HEK293 (cell line): ENCODE measurements around the gene ZAP70.

Experiments
- CTCF ChIA-PET: fragments of 350-600 bp; formaldehyde crosslinking; extraction: SDS; loops from one replicate; lab custom pipeline; 2021; ENCODE audit warnings: antibody characterized with exemption; lab: Yijun Ruan, JAX
- POLR2A ChIA-PET: fragments of 300-600 bp; formaldehyde crosslinking; extraction: SDS; loops from one replicate; lab custom pipeline; 2020; ENCODE audit warnings: antibody characterized with exemption, inconsistent platforms; lab: Yijun Ruan, JAX
- H3K27ac ChIP-seq: fragments of 200-500 bp; sonication (Bioruptor generic); 2 replicates; pipeline ENCODE4 v1.5.1; 2014; ENCODE audit warnings: low read depth, low read length, control low read depth, inconsistent platforms; ENCODE audit errors: extremely low read depth
- H3K36me3 ChIP-seq, 2 experiments: fragments of 200-500 bp in 1 of 2; sonication (Bioruptor generic) in 1 of 2; 1 replicate in 1 of 2; 2 replicates in 1 of 2; pipeline ENCODE4 v1.5.1; 2014 to 2017; ENCODE audit warnings: inconsistent platforms in 2 of 2, low read length in 2 of 2; ENCODE audit not compliant: control insufficient read depth in 2 of 2, insufficient read depth in 1 of 2
- H3K4me1 ChIP-seq: fragments of 200-500 bp; sonication (Bioruptor generic); 2 replicates; pipeline ENCODE4 v1.5.1; 2014; ENCODE audit warnings: mild to moderate bottlenecking, low read length, inconsistent platforms; ENCODE audit not compliant: control insufficient read depth, insufficient read depth
- H3K4me3 ChIP-seq: 2 replicates; pipeline ENCODE4 v1.5.1; 2011; ENCODE audit warnings: low read depth, mild to moderate bottlenecking, control low read depth, low read length, moderate library complexity
- H3K9me3 ChIP-seq: fragments of 200-500 bp; sonication (Bioruptor generic); 2 replicates; pipeline ENCODE4 v1.5.1; 2014; ENCODE audit warnings: low read depth, low read length, inconsistent platforms; ENCODE audit not compliant: control insufficient read depth, insufficient read depth
- GFI1B ChIP-seq: fragments of 450-650 bp; formaldehyde crosslinking; IDR thresholded peaks from 2 replicates; pipeline ENCODE4 v1.5.1; 2016; ENCODE audit warnings: missing biosample characterization, missing genetic modification characterization
- GLI2 ChIP-seq: fragments of 450-650 bp; formaldehyde crosslinking; IDR thresholded peaks from 2 replicates; pipeline ENCODE4; 2017; ENCODE audit warnings: missing biosample characterization, missing genetic modification characterization, low read depth, borderline replicate concordance
- GLIS1 ChIP-seq: fragments of 450-650 bp; formaldehyde crosslinking; IDR thresholded peaks from 2 replicates; pipeline ENCODE4 v1.5.1; 2016; ENCODE audit warnings: missing biosample characterization, missing genetic modification characterization
- HOXD13 ChIP-seq: sonication (generic); formaldehyde crosslinking; IDR thresholded peaks from 2 replicates; pipeline ENCODE4 v1.8.0; 2022; ENCODE audit warnings: missing genetic modification reagents, borderline replicate concordance
- KLF10 ChIP-seq: fragments of 450-650 bp; IDR thresholded peaks from 2 replicates; pipeline ENCODE4 v1.5.1; 2018; ENCODE audit warnings: missing biosample characterization, mild to moderate bottlenecking, missing genetic modification characterization
- MYNN ChIP-seq: fragments of 450-650 bp; formaldehyde crosslinking; IDR thresholded peaks from 2 replicates; pipeline ENCODE4 v1.5.1; 2016; ENCODE audit warnings: missing biosample characterization, missing genetic modification characterization, borderline replicate concordance
- OVOL3 ChIP-seq: fragments of 450-650 bp; formaldehyde crosslinking; IDR thresholded peaks from 2 replicates; pipeline ENCODE4 v1.5.1; 2016; ENCODE audit warnings: missing biosample characterization, missing genetic modification characterization
- RBAK ChIP-seq: fragments of 450-650 bp; formaldehyde crosslinking; IDR thresholded peaks from 2 replicates; pipeline ENCODE4 v1.5.1; 2016; ENCODE audit warnings: missing biosample characterization, missing genetic modification characterization
- ZNF274 ChIP-seq, 2 experiments: fragments of 200-500 bp in 1 of 2; fragments of 450-650 bp in 1 of 2; sonication (Bioruptor generic) in 1 of 2; formaldehyde crosslinking in 1 of 2; IDR thresholded peaks; 2 replicates each; pipeline versions ENCODE4 v1.5.1 to v1.6.1; 2014 to 2016; ENCODE audit warnings: borderline replicate concordance in 1 of 2, inconsistent platforms in 1 of 2, low read length in 1 of 2, missing biosample characterization in 1 of 2, missing genetic modification characterization in 1 of 2
- ZNF311 ChIP-seq: fragments of 450-650 bp; formaldehyde crosslinking; IDR thresholded peaks from 2 replicates; pipeline ENCODE4 v1.5.1; 2017; ENCODE audit warnings: missing biosample characterization, missing genetic modification characterization, borderline replicate concordance
- ZNF585B ChIP-seq: fragments of 450-650 bp; formaldehyde crosslinking; IDR thresholded peaks from 2 replicates; pipeline ENCODE4 v1.5.1; 2016; ENCODE audit warnings: missing biosample characterization, missing genetic modification characterization
- ZNF600 ChIP-seq: fragments of 450-650 bp; formaldehyde crosslinking; IDR thresholded peaks from 2 replicates; pipeline ENCODE4 v1.5.1; 2016; ENCODE audit warnings: missing biosample characterization, missing genetic modification characterization
- ZNF621 ChIP-seq: fragments of 450-650 bp; formaldehyde crosslinking; IDR thresholded peaks from 2 replicates; pipeline ENCODE4 v1.5.1; 2017; ENCODE audit warnings: missing biosample characterization, missing genetic modification characterization
- ZNF658 ChIP-seq: fragments of 450-650 bp; formaldehyde crosslinking; IDR thresholded peaks from 2 replicates; pipeline ENCODE4; 2016; ENCODE audit warnings: missing biosample characterization, missing genetic modification characterization
- ZNF747 ChIP-seq: fragments of 450-650 bp; formaldehyde crosslinking; IDR thresholded peaks from 2 replicates; pipeline ENCODE4 v1.5.1; 2016; ENCODE audit warnings: missing biosample characterization, missing genetic modification characterization
- ZNF76 ChIP-seq: fragments of 450-650 bp; formaldehyde crosslinking; IDR thresholded peaks from 2 replicates; pipeline ENCODE4; 2016; ENCODE audit warnings: low read depth, missing biosample characterization, missing genetic modification characterization, borderline replicate concordance
- ZNF777 ChIP-seq: fragments of 450-650 bp; formaldehyde crosslinking; IDR thresholded peaks from 2 replicates; pipeline ENCODE4 v1.5.1; 2017; ENCODE audit warnings: missing biosample characterization, missing genetic modification characterization, borderline replicate concordance
- TF ChIP-seq, protein P1 (sequence below): IDR thresholded peaks from 2 replicates; pipeline ENCODE4 v1.6.1; 2011; ENCODE audit warnings: mild to moderate bottlenecking, low read depth, low read length, borderline replicate concordance
- TF ChIP-seq, protein P2 (sequence below): fragments of 450-650 bp; formaldehyde crosslinking; IDR thresholded peaks from 2 replicates; pipeline ENCODE4 v1.5.0; 2017; ENCODE audit warnings: missing biosample characterization, missing genetic modification characterization, borderline replicate concordance
- TF ChIP-seq, protein P3 (sequence below): fragments of 450-650 bp; IDR thresholded peaks from 2 replicates; pipeline ENCODE4 v1.5.1; 2018; ENCODE audit warnings: missing biosample characterization, mild to moderate bottlenecking, missing genetic modification characterization
- TF ChIP-seq, protein P4 (sequence below): fragments of 450-650 bp; formaldehyde crosslinking; IDR thresholded peaks from 2 replicates; pipeline ENCODE4 v1.5.1; 2016; ENCODE audit warnings: missing biosample characterization, missing genetic modification characterization

The ZAP70 gene

DNA sequence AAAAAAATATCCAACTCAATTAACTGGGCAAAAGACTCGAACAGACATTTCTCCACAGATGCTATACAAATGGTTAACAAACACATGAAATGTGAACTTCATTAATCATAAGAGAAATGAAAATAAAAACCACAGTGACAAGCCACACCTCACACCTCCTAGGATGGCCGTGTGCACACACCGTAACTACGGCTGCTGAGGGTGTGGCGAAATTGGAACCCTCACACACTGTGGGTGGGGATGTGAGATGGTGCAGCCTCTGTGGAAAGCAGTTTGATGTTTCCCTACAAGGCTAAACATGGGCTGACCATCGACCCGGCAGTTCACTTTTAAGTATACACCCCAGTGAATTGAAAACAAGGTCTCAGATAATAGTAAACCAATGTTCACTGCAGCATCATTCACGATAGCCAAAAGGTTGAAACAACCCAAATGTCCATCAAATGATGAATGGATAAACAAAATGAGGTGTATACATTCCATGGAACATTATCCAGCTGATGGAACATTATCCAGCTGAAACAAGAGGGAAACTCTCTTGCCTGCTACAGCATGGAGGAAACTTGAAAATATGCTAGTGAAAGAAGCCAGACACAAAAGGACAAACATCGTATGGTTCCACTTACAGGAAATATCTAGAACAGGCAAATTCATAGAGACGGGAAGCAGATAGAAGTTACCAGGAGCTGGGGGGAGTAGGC lies 32.2 kb downstream of the ZAP70 start:
- CTCF ChIA-PET: interaction anchor here (0.6 kb wide), 1 partner anchor 640 kb away, joined by 5 read pairs; no protein-coding TSS in a partner anchor
- no peak overlapping the region for H3K27ac ChIP-seq
- no peaks in the 10 kb centered on the region for H3K9me3 ChIP-seq
- H3K4me1 ChIP-seq: no peaks in the 10 kb centered on the region
- no peaks in the 10 kb centered on the region for H3K36me3 ChIP-seq
- TF ChIP-seq ZNF274 (IDR thresholded peaks at IDR 0.05; ENCODE audit: low read length) (no peak), ZNF274 (tag by site-specific recombination; IDR thresholded peaks at IDR 0.05; ENCODE audit: borderline replicate concordance) (no peak), ZNF658 (no peak), ZNF76 (tag by site-specific recombination) (no peak), GLIS1 (no peak), ZNF621 (tag by site-specific recombination) (no peak), OVOL3 (no peak), ZNF777 (tag by site-specific recombination) (no peak), HOXD13 (no peak)
- TF ChIP-seq, protein P1, sequence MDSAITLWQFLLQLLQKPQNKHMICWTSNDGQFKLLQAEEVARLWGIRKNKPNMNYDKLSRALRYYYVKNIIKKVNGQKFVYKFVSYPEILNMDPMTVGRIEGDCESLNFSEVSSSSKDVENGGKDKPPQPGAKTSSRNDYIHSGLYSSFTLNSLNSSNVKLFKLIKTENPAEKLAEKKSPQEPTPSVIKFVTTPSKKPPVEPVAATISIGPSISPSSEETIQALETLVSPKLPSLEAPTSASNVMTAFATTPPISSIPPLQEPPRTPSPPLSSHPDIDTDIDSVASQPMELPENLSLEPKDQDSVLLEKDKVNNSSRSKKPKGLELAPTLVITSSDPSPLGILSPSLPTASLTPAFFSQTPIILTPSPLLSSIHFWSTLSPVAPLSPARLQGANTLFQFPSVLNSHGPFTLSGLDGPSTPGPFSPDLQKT: no peak
- TF ChIP-seq, protein P2, sequence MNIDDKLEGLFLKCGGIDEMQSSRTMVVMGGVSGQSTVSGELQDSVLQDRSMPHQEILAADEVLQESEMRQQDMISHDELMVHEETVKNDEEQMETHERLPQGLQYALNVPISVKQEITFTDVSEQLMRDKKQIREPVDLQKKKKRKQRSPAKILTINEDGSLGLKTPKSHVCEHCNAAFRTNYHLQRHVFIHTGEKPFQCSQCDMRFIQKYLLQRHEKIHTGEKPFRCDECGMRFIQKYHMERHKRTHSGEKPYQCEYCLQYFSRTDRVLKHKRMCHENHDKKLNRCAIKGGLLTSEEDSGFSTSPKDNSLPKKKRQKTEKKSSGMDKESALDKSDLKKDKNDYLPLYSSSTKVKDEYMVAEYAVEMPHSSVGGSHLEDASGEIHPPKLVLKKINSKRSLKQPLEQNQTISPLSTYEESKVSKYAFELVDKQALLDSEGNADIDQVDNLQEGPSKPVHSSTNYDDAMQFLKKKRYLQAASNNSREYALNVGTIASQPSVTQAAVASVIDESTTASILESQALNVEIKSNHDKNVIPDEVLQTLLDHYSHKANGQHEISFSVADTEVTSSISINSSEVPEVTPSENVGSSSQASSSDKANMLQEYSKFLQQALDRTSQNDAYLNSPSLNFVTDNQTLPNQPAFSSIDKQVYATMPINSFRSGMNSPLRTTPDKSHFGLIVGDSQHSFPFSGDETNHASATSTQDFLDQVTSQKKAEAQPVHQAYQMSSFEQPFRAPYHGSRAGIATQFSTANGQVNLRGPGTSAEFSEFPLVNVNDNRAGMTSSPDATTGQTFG (tag by site-specific recombination): no peak
- TF ChIP-seq, all 188 proteins: peak for 0
- H3K4me3 ChIP-seq: no peak overlapping the region
- POLR2A ChIA-PET: no interaction called here

DNA sequence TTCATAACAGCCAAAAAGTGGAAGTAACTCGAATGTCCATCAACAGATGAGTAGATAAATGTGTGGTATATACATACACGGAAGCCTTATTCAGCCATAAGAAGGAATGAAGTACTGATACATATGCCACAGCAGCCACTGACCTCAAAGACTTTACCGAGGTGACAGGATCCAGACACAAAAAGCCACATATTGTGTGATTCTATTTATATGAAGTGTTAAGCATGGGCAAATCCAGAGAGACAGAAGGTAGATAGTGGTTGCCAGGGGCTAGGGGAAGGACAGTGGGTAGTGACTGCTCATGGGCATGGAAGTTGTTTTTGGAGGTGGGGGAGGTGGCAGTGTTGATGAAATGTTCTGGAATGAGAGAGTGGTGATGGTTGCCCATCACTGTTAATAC lies 33.9 kb downstream of the ZAP70 start:
- POLR2A ChIA-PET: no interaction called here
- no peak overlapping the region for H3K4me3 ChIP-seq
- no peak for TF ChIP-seq ZNF600
- no peak for TF ChIP-seq GFI1B (tag by site-specific recombination)
- no peak for TF ChIP-seq ZNF747 (tag by site-specific recombination)
- no peak for TF ChIP-seq ZNF311 (tag by site-specific recombination)
- CTCF ChIA-PET: interaction anchor here (0.6 kb wide), 1 partner anchor 11 kb away, joined by 5 read pairs; no protein-coding TSS in a partner anchor
- H3K27ac ChIP-seq: no peak overlapping the region
- no peaks in the 10 kb centered on the region for H3K9me3 ChIP-seq
- no peaks in the 10 kb centered on the region for H3K36me3 ChIP-seq
- 0 out of 2 replicates have a peak, but pooled peaks cover 5% of the 10 kb centered on the region for H3K4me1 ChIP-seq

DNA sequence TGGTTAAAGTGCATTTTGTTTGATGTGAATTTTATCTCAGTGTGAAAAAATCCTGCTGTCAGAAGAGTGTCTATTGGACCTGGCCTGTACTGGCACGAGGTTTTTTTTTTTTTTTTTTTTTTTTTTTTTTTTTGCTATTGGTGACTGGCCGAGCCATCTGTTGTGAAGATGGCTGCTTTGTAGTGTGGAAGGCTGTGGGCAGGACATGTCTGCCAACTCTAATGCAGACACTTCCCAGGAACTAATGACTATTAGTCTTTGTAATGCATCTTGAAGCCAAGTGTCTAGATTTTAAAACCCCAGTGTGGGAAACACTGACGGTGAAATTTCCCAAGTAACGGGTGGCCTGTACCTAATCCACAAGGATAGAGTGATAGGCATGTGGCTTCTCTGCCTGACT lies 34.3 kb downstream of the ZAP70 start:
- POLR2A ChIA-PET: no interaction called here
- CTCF ChIA-PET: interaction anchor here (0.6 to 1.5 kb wide), 5 partner anchors 8 to 48 kb away, joined by 3 to 6 read pairs (median 5); no protein-coding TSS in a partner anchor
- H3K36me3 ChIP-seq: no peaks in the 10 kb centered on the region
- TF ChIP-seq, protein P3, sequence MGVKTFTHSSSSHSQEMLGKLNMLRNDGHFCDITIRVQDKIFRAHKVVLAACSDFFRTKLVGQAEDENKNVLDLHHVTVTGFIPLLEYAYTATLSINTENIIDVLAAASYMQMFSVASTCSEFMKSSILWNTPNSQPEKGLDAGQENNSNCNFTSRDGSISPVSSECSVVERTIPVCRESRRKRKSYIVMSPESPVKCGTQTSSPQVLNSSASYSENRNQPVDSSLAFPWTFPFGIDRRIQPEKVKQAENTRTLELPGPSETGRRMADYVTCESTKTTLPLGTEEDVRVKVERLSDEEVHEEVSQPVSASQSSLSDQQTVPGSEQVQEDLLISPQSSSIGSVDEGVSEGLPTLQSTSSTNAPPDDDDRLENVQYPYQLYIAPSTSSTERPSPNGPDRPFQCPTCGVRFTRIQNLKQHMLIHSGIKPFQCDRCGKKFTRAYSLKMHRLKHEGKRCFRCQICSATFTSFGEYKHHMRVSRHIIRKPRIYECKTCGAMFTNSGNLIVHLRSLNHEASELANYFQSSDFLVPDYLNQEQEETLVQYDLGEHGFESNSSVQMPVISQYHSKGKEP (tag by site-specific recombination): no peak
- no peak for TF ChIP-seq GLI2 (tag by site-specific recombination)
- no peak for TF ChIP-seq ZNF600
- no peak for TF ChIP-seq KLF10 (tag by site-specific recombination)
- TF ChIP-seq RBAK (tag by site-specific recombination): no peak
- no peak for TF ChIP-seq MYNN
- TF ChIP-seq, protein P4, sequence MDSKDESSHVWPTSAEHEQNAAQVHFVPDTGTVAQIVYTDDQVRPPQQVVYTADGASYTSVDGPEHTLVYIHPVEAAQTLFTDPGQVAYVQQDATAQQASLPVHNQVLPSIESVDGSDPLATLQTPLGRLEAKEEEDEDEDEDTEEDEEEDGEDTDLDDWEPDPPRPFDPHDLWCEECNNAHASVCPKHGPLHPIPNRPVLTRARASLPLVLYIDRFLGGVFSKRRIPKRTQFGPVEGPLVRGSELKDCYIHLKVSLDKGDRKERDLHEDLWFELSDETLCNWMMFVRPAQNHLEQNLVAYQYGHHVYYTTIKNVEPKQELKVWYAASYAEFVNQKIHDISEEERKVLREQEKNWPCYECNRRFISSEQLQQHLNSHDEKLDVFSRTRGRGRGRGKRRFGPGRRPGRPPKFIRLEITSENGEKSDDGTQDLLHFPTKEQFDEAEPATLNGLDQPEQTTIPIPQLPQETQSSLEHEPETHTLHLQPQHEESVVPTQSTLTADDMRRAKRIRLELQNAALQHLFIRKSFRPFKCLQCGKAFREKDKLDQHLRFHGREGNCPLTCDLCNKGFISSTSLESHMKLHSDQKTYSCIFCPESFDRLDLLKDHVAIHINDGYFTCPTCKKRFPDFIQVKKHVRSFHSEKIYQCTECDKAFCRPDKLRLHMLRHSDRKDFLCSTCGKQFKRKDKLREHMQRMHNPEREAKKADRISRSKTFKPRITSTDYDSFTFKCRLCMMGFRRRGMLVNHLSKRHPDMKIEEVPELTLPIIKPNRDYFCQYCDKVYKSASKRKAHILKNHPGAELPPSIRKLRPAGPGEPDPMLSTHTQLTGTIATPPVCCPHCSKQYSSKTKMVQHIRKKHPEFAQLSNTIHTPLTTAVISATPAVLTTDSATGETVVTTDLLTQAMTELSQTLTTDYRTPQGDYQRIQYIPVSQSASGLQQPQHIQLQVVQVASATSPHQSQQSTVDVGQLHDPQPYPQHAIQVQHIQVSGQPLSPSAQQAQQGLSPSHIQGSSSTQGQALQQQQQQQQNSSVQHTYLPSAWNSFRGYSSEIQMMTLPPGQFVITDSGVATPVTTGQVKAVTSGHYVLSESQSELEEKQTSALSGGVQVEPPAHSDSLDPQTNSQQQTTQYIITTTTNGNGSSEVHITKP: no peak
- TF ChIP-seq ZNF585B: no peak

More for the DNA sequence above, 34.3 kb downstream of the ZAP70 start:
- H3K27ac ChIP-seq: no peak overlapping the region
- H3K4me1 ChIP-seq: 0 out of 2 replicates have a peak, but pooled peaks cover 5% of the 10 kb centered on the region
- H3K4me3 ChIP-seq: no peak overlapping the region
- no peaks in the 10 kb centered on the region for H3K9me3 ChIP-seq
